Endodermal cell (in vitro differentiated cells): ENCODE results near the gene SSH2. TPM values are rescaled to one million over a fixed set of nuclear protein-coding genes. Genes with fewer than 3 reads are reported as not detected.

Experiments used
- DNase-seq: peaks from one replicate; pipeline ENCODE4 v3.0.0-alpha.2; 2017
- H3K27ac ChIP-seq: 2 replicates; pipeline ENCODE4 v1.5.1; 2013; ENCODE audit warnings: mild to moderate bottlenecking, low read depth, low read length, moderate library complexity
- H3K27me3 ChIP-seq: 2 replicates; pipeline ENCODE4 v1.6.1; 2013; ENCODE audit warnings: mild to moderate bottlenecking, low read length, moderate library complexity; ENCODE audit not compliant: insufficient read depth, control insufficient read depth, poor library complexity, severe bottlenecking
- H3K36me3 ChIP-seq: 2 replicates; pipeline ENCODE4 v1.7.0; 2013; ENCODE audit warnings: mild to moderate bottlenecking, low read length, moderate library complexity; ENCODE audit not compliant: control insufficient read depth, insufficient read depth
- H3K4me1 ChIP-seq: one replicate; pipeline ENCODE4 v1.7.0; 2013; ENCODE audit warnings: low read length; ENCODE audit not compliant: control insufficient read depth, insufficient read depth
- H3K4me3 ChIP-seq: 2 replicates; pipeline ENCODE4 v1.5.1; 2013; ENCODE audit warnings: mild to moderate bottlenecking, low read length, moderate library complexity
- H3K9ac ChIP-seq: 2 replicates; pipeline ENCODE4 v1.6.1; 2013; ENCODE audit warnings: mild to moderate bottlenecking, low read length, moderate library complexity; ENCODE audit not compliant: poor library complexity, severe bottlenecking; ENCODE audit errors: extremely low read depth
- H3K9me3 ChIP-seq: 2 replicates; pipeline ENCODE4 v1.6.1; 2013; ENCODE audit warnings: mild to moderate bottlenecking, low read length, moderate library complexity; ENCODE audit not compliant: control insufficient read depth
- H3K27ac Mint-ChIP-seq: 2 replicates; pipeline ENCODE4 v1.8.0; 2020; ENCODE audit warnings: mixed read lengths
- H3K27me3 Mint-ChIP-seq: 2 replicates; pipeline ENCODE4 v1.8.0; 2021; ENCODE audit warnings: mild to moderate bottlenecking, mixed read lengths; ENCODE audit not compliant: insufficient read depth
- H3K36me3 Mint-ChIP-seq: 2 replicates; pipeline ENCODE4 v1.8.0; 2020; ENCODE audit warnings: low read depth, mixed read lengths
- H3K4me1 Mint-ChIP-seq: 2 replicates; pipeline ENCODE4 v1.8.0; 2020; ENCODE audit warnings: mixed read lengths
- H3K4me3 Mint-ChIP-seq: 2 replicates; pipeline ENCODE4 v1.8.0; 2020; ENCODE audit warnings: mild to moderate bottlenecking, moderate library complexity, mixed read lengths
- H3K9me3 Mint-ChIP-seq: 2 replicates; pipeline ENCODE4 v1.8.0; 2020; ENCODE audit warnings: mild to moderate bottlenecking, mixed read lengths
- CTCF ChIP-seq: fragments of 200-600 bp; sonication (generic); conservative IDR thresholded peaks from 2 replicates; pipeline ENCODE4 v1.5.0; 2021; ENCODE audit warnings: antibody characterized with exemption, mild to moderate bottlenecking
- WGBS, 2 experiments: methylation state at CpG; one replicate each; pipeline versions ENCODE4 v1.1.5 to v1.1.7; 2013; ENCODE audit warnings: missing lambda C conversion rate in 2 of 2, mixed read lengths in 1 of 2; ENCODE audit not compliant: insufficient coverage in 1 of 2, insufficient read length in 1 of 2; 5-methylcytosine and 5-hydroxymethylcytosine counted together
- total RNA-seq, 2 donors: library from RNA; stranded (reverse); fragmentation: NEBNext Ultra II Directional in 1 of 2; extraction: Animal tissue kit (Norgen Biotek cat#: 25700) in 1 of 2; gene quantifications; 2 replicates in 1 of 2; 3 replicates in 1 of 2; pipeline ENCODE4 v1.2.1, GENCODE V29; 2021

The SSH2 gene
- total RNA-seq, 2 donors from 2014 or later = 11.3 to 13.5 TPM

GRCh38 chr17:29698019-29698777 lies 231.8 kb downstream of the SSH2 start:
- Histone ChIP-seq H3K9me3 (no peaks in the 10 kb centered on the region), H3K4me1 (no peaks in the 10 kb centered on the region), H3K4me3 (no peak overlapping the region), H3K27ac (no peak overlapping the region), H3K36me3 (no peaks in the 10 kb centered on the region), H3K9ac (no peak overlapping the region), H3K27me3 (no peaks in the 10 kb centered on the region)
- DNase-seq = no peak
- no peak for TF ChIP-seq CTCF
- H3K9me3 Mint-ChIP-seq = no peaks in the 10 kb centered on the region
- WGBS, 2 experiments = 88 to 100% methylated on average over 4 to 6 of the region's 6 CpGs
- no peak overlapping the region for H3K4me3 Mint-ChIP-seq
- H3K27me3 Mint-ChIP-seq = no peaks in the 10 kb centered on the region
- H3K4me1 Mint-ChIP-seq = no peaks in the 10 kb centered on the region
- peaks cover 2% of the 10 kb centered on the region for H3K36me3 Mint-ChIP-seq
- H3K27ac Mint-ChIP-seq = no peak overlapping the region

GRCh38 chr17:29697371-29697770 lies 232.7 kb downstream of the SSH2 start:
- Mint-ChIP-seq H3K36me3 (peaks cover 2% of the 10 kb centered on the region), H3K4me3 (no peak overlapping the region), H3K27me3 (no peaks in the 10 kb centered on the region), H3K9me3 (no peaks in the 10 kb centered on the region), H3K27ac (no peak overlapping the region), H3K4me1 (no peaks in the 10 kb centered on the region)
- no peaks in the 10 kb centered on the region for H3K27me3 ChIP-seq
- H3K36me3 ChIP-seq = no peaks in the 10 kb centered on the region
- TF ChIP-seq CTCF = no peak
- no peaks in the 10 kb centered on the region for H3K4me1 ChIP-seq
- DNase-seq = no peak
- WGBS, 2 experiments = 100% methylated on average over 3 of the region's 3 CpGs; no CpG with 5 or more reads in 1 of the 2 experiments
- H3K27ac ChIP-seq = no peak overlapping the region
- no peak overlapping the region for H3K9ac ChIP-seq
- no peak overlapping the region for H3K4me3 ChIP-seq
- no peaks in the 10 kb centered on the region for H3K9me3 ChIP-seq

GRCh38 chr17:29694918-29695563 lies 235.0 kb downstream of the SSH2 start:
- H3K4me1 Mint-ChIP-seq = no peaks in the 10 kb centered on the region
- no peak for TF ChIP-seq CTCF
- no peaks in the 10 kb centered on the region for H3K27me3 Mint-ChIP-seq
- H3K4me1 ChIP-seq = no peaks in the 10 kb centered on the region
- H3K27ac ChIP-seq = no peak overlapping the region
- H3K36me3 ChIP-seq = no peaks in the 10 kb centered on the region
- no peak overlapping the region for H3K4me3 Mint-ChIP-seq
- WGBS, 2 experiments = 79 to 95% methylated on average over 3 to 5 of the region's 5 CpGs
- no peak overlapping the region for H3K4me3 ChIP-seq
- H3K27me3 ChIP-seq = no peaks in the 10 kb centered on the region
- H3K9me3 Mint-ChIP-seq = no peaks in the 10 kb centered on the region
- H3K36me3 Mint-ChIP-seq = no peaks in the 10 kb centered on the region
- no peak for DNase-seq
- no peaks in the 10 kb centered on the region for H3K9me3 ChIP-seq
- no peak overlapping the region for H3K9ac ChIP-seq
- no peak overlapping the region for H3K27ac Mint-ChIP-seq
